HUES48 (cell line): Measurements from ENCODE around the gene SHLD1.
"Not testable (repeated sequence)": the region's sequence is repeated elsewhere in the genome, so short reads cannot be mapped to it uniquely, and the experiment has no call there.

Experiments used
- H3K27ac ChIP-seq: one replicate; pipeline ENCODE4 v1.7.0; 2013; ENCODE audit warnings: low read depth, low read length, inconsistent platforms
- H3K27me3 ChIP-seq: 2 replicates; pipeline ENCODE4 v1.6.1; 2013; ENCODE audit warnings: mild to moderate bottlenecking, low read length; ENCODE audit not compliant: control insufficient read depth, insufficient read depth
- H3K36me3 ChIP-seq: 2 replicates; pipeline ENCODE4 v1.6.1; 2013; ENCODE audit warnings: low read length; ENCODE audit not compliant: control insufficient read depth, insufficient read depth
- H3K4me1 ChIP-seq: 2 replicates; pipeline ENCODE4 v1.6.1; 2013; ENCODE audit warnings: mild to moderate bottlenecking, low read length; ENCODE audit not compliant: control insufficient read depth, insufficient read depth
- H3K4me3 ChIP-seq: 2 replicates; pipeline ENCODE4 v1.5.1; 2013; ENCODE audit warnings: mild to moderate bottlenecking, low read depth, low read length
- H3K9ac ChIP-seq: 2 replicates; pipeline ENCODE4 v1.6.1; 2013; ENCODE audit warnings: mild to moderate bottlenecking, low read depth, low read length, moderate library complexity
- H3K9me3 ChIP-seq: 2 replicates; pipeline ENCODE4 v1.6.1; 2013; ENCODE audit warnings: low read length; ENCODE audit not compliant: control insufficient read depth, insufficient read depth

SHLD1 gene

DNA sequence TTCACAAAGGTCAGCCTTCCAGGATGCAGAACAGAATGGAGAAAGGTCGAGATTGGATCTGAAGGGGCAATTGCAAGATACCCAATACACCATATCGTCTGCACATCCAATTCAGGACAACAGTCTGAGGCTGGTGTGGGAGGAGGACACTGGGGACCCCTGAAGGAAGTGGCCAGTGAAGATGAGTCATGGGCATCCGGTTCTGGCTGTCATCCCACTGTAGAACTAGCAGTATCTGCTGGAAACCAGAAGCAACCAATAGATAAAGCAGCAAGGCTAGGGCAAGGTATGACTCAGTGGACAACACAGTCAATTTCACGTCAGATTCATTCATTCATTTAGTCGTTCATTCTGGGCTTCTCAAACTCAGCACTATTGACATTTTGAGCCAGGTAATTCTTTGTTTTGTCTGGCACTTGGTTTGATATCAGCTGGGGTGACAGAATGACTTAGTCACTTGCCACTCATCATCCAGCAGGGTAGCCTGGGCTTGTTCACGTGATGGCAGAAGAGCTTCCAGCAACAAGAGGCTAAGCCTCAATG, 30.3 kb upstream of the SHLD1 start:
- Histone ChIP-seq H3K36me3 (no peaks in the 10 kb centered on the region), H3K27ac (no peak overlapping the region), H3K9me3 (no peaks in the 10 kb centered on the region), H3K27me3 (no peaks in the 10 kb centered on the region), H3K4me3 (no peak overlapping the region), H3K4me1 (no peaks in the 10 kb centered on the region), H3K9ac (no peak overlapping the region)

DNA sequence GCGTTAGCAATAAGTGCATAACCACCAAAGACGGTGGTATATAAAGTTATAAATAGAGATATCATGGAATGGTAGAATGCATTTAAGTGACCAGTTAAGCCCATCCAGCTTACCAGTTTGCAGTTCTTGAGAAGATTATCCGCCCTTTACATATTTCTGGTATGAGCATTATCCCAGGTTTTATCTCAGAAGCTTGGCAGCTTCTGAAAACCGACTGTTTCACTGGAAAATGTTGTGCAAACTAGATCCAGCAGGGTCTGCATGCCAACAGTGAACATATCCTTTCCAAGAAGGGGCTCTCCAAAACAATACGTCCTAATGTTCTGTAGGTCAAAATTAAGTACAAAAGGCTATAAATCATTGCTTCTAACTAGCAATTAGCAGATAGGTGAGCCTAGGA, 29.5 kb upstream of the SHLD1 start:
- Histone ChIP-seq H3K9ac (no peak overlapping the region), H3K9me3 (no peaks in the 10 kb centered on the region), H3K36me3 (no peaks in the 10 kb centered on the region), H3K4me1 (no peaks in the 10 kb centered on the region), H3K4me3 (no peak overlapping the region), H3K27me3 (no peaks in the 10 kb centered on the region), H3K27ac (no peak overlapping the region)

DNA sequence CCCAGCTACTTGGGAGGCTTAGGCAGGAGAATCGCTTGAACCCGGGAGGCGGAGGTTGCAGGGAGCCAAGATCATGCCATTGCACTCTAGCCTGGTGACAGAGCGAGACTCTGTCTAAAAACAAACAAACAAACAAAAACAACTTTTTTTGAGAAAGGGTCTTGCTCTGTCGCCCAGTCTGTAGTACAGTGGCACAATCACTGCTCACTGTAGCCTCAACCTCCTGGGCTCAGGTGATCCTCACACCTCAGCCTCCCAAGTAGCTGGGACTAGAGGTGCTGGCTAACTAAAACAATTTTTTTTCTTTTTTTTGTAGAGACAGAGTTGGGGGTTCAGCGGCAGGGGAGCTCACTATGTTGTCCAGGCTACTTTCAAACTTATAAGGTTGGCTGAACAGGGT, 28.8 kb upstream of the SHLD1 start:
- H3K4me1 ChIP-seq, H3K4me3 ChIP-seq, H3K9me3 ChIP-seq, H3K27ac ChIP-seq, H3K36me3 ChIP-seq, H3K27me3 ChIP-seq, H3K9ac ChIP-seq: not testable (repeated sequence)

DNA sequence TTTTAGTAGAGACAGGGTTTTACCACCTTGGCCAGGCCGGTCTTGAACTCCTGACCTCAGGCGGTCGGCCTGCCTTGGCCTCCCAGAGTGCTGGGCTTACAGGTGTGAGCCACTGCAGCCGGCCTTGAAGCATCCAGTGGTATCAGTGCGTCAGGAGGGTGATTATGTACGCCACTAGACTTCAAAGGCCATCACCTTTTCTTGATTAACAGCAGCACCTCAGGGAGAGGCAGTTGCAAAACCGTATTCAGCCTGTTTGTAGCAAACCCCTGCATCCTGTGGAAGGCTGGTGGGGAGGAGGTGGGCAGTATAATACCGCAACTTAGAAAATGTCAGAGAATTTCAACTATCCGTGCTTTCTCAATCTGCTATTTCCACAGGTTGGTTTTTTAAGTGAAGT, 27.3 kb upstream of the SHLD1 start:
- Histone ChIP-seq H3K9ac (no peak overlapping the region), H3K9me3 (no peaks in the 10 kb centered on the region), H3K4me3 (no peak overlapping the region), H3K36me3 (no peaks in the 10 kb centered on the region), H3K4me1 (no peaks in the 10 kb centered on the region), H3K27me3 (no peaks in the 10 kb centered on the region), H3K27ac (no peak overlapping the region)

DNA sequence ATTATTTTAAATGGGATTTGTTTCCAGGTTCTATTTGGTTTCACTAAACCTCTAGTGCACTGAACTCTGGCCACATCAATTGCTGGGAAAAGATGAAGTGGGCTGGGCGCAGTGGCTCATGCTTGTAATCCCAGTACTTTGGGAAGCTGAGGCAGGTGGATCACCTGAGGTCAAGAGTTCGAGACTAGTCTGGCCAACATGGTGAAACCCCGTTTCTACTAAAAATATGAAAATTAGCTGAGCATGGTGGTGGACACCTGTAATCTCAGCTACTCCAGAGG, 25.1 kb upstream of the SHLD1 start:
- not testable (repeated sequence) for H3K4me1 ChIP-seq, H3K9ac ChIP-seq, H3K27me3 ChIP-seq, H3K27ac ChIP-seq, H3K36me3 ChIP-seq, H3K4me3 ChIP-seq, H3K9me3 ChIP-seq

DNA sequence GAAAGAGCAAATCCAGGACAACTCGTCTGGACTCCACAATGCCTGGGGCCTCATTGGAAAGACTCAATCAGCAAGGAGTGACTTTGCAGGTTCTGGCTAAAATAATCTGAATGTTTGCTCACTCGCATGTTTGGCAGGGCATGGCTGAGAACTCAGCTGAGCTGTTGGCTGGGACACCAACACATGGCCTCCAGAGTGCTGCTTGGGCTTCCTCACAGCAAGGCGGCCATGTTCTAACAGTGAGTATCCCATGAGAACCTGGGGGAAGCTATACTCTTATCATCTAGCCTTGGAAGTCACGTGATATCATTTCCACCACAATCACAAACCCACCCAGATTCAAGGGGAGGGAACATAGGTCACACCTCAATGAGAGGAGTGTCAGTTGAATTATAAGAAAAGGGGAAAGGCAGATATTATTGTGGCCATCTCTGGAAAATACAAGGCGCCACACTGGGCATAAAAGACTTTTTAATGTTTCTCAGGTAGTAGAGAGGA, 23.1 kb upstream of the SHLD1 start:
- Histone ChIP-seq H3K9me3 (no peaks in the 10 kb centered on the region), H3K4me3 (no peak overlapping the region), H3K36me3 (no peaks in the 10 kb centered on the region), H3K4me1 (no peaks in the 10 kb centered on the region), H3K9ac (no peak overlapping the region), H3K27ac (no peak overlapping the region), H3K27me3 (no peaks in the 10 kb centered on the region)

DNA sequence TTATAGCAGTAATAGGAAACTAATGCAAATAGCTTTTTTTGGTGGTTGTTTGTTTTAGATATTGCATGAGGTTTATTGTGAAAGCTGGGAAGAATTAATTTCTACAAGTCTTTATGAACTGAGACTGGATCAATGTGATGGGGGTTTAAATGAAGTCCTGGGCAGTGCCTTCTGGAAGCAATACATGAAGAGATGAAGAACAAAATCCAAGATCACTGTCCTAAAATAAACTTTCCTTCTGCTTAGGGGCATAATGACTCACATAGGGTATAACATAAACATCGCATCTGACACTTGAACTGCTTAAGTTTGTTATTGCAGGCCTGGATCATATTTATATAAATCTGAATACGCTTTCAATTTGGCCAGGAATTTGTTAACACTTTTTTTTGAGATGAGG, 20.9 kb upstream of the SHLD1 start:
- Histone ChIP-seq H3K9ac (no peak overlapping the region), H3K36me3 (no peaks in the 10 kb centered on the region), H3K27ac (no peak overlapping the region), H3K4me3 (no peak overlapping the region), H3K9me3 (no peaks in the 10 kb centered on the region), H3K4me1 (no peaks in the 10 kb centered on the region), H3K27me3 (no peaks in the 10 kb centered on the region)

DNA sequence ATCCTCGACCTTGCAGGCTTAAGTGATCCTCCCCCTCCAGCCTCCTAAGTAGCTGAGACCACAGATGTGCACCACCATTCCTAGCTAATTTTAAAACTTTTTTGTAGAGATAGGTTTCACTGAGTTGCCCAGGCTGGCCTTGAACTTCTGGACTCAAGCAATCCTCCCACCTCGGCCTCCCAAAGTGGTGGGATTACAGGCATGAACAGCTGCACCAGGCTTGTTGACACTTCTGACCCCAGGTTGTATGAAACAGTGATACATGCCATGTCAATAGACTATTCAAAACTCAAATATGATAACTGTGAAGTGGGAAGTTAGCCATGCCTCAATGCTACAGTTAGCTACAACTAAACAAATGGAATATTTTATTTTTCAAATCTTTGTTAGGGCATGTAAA, 20.1 kb upstream of the SHLD1 start:
- H3K9me3 ChIP-seq, result no peaks in the 10 kb centered on the region
- H3K27me3 ChIP-seq, result no peaks in the 10 kb centered on the region
- H3K4me1 ChIP-seq, result no peaks in the 10 kb centered on the region
- no peaks in the 10 kb centered on the region for H3K36me3 ChIP-seq
- no peak overlapping the region for H3K27ac ChIP-seq
- no peak overlapping the region for H3K4me3 ChIP-seq
- H3K9ac ChIP-seq, result no peak overlapping the region

DNA sequence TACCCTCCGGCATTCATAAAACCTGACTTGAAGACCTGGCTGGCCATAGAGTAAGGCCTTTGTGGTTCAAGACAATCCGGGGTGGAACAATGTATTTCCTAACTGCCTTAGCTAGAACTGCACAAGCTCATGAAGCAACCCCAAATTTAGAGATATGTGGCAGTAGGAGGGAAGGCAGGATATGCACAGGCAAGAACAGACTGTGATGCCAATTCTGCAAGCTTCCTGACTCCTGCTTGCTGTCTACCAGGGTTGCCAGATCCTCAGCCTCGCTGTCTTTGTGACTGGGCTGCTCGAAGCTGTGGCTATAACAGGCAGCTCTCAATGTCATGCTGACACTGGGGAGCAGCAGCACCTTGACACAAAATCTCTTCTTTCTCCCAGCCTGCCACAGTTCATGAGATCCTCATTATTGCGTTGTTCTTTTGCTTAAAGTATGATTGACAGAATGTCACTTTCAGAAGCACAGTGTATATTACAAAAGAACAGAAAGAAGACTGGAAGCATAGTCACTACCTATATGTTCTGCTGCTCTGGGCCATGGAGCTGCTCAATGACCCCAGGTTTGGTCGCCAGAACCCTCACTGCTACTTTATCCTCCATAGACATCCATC, 18.3 kb upstream of the SHLD1 start:
- Histone ChIP-seq H3K36me3 (no peaks in the 10 kb centered on the region), H3K27me3 (no peaks in the 10 kb centered on the region), H3K27ac (no peak overlapping the region), H3K4me3 (no peak overlapping the region), H3K4me1 (no peaks in the 10 kb centered on the region), H3K9ac (no peak overlapping the region), H3K9me3 (no peaks in the 10 kb centered on the region)

DNA sequence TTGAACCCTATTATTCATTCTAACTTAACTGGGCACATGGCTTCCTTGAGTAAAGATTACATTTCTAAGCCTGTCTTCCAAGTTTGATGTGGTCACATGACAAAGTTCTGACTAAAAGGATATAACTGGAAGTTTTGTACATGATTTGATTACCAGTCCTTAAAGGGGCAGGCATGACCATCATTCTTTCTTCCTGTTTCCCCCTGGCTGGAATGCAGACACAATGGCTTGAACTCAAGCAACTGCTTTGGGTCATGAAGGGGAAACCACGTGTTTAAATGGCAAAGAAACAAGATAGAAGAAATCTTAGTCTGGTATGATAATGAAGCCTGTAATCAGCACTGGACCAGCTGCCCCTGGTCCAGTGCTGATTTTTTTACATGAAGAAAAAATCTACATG, 15.6 kb upstream of the SHLD1 start:
- H3K36me3 ChIP-seq, result no peaks in the 10 kb centered on the region
- H3K9ac ChIP-seq, result no peak overlapping the region
- H3K9me3 ChIP-seq, result no peaks in the 10 kb centered on the region
- no peak overlapping the region for H3K27ac ChIP-seq
- no peaks in the 10 kb centered on the region for H3K27me3 ChIP-seq
- no peaks in the 10 kb centered on the region for H3K4me1 ChIP-seq
- no peak overlapping the region for H3K4me3 ChIP-seq

DNA sequence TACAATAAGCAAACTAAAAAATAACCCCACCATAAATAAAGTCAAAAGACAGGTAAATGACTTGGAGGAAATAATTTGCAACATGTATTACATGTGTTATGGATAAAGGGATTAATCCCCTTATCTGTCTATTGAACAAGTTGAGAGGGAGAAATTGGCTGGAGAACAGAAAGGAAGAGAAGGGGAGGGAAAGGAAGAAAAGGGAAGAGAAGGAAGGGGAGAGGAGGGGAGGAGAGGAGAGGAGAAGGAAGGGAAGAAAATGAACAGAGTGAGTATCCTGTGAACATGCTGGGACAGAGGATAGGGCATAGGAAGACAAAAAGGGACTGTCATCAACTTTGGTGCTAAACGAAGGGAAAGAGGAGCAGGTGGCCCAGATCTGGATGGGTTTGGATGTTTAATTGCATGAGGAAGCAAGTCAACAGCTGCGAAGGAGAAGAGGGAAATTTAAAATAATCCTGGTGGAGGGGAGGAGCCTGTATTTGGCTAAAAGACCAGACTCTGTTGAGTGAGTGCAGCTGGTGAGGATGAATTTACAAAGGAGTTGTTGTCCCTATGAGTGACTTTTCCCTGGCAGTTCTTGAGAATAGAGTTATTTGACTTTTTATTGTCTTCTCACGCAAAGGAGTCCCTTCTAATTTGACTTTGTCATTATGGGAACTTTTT, 14.2 kb upstream of the SHLD1 start:
- no peak overlapping the region for H3K27ac ChIP-seq
- no peak overlapping the region for H3K9ac ChIP-seq
- no peaks in the 10 kb centered on the region for H3K4me1 ChIP-seq
- H3K36me3 ChIP-seq, result no peaks in the 10 kb centered on the region
- no peak overlapping the region for H3K4me3 ChIP-seq
- H3K27me3 ChIP-seq, result no peaks in the 10 kb centered on the region
- H3K9me3 ChIP-seq, result no peaks in the 10 kb centered on the region
